GM23248 (cell line): Measurements from ENCODE around the gene LRRC2.

Experiments
- EZH2 ChIP-seq: fragments of 200-600 bp; sonication (generic); IDR thresholded peaks from 2 replicates; pipeline ENCODE4 v1.6.1; 2018; ENCODE audit warnings: antibody characterized with exemption, mild to moderate bottlenecking; ENCODE audit not compliant: insufficient read depth, poor library complexity, severe bottlenecking
- EZH2phosphoT487 ChIP-seq: fragments of 200-600 bp; sonication (generic); IDR thresholded peaks from 2 replicates; pipeline ENCODE4 v1.6.1; 2018; ENCODE audit warnings: antibody characterized with exemption, moderate library complexity, mild to moderate bottlenecking, low read depth; ENCODE audit not compliant: insufficient read depth

DNA sequence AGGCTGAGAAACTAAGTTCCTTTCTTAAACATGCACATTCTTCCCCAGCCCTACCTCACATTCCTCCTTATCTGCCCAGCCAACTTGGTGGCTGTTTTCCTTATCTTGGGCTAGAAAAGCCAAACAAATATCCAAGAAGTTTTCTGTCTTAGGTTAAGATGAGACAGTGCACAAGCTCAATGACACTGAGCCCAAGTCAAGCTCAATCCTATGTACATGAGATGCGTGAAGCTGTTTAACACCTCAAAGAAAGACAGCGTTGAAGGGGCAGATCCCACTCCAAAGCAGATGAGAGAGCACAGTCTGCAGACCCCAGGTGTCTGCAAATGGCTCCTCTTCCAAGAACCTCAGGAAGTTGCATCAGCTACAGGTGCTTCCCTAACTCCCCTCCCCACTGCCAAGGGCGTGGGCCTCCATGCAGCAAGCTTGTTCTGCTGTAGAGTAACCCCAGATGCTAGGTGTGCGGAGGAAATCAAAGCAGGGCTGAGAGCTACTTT, 16.6 kb downstream of the LRRC2 start:
- TF ChIP-seq EZH2 (no peak), EZH2phosphoT487 (no peak)
